Transverse colon (tissue), 4 donors: Measurements from ENCODE around the gene PARN.

Source experiments
- POLR2AphosphoS5 ChIP-seq, 3 donors: sonication (generic); formaldehyde crosslinking; IDR thresholded peaks; one replicate each; pipeline ENCODE4 v1.6.1; 2016; ENCODE audit warnings: antibody characterized with exemption in 3 of 3
- TF ChIP-seq, protein P1 (sequence below), 5 experiments: fragments of 200-600 bp in 3 of 5; fragments of 450-650 bp in 2 of 5; sonication (generic) in 3 of 5; IDR thresholded peaks; 1 replicate in 2 of 5; 2 replicates in 3 of 5; pipeline ENCODE4 v1.5.1; 2016 to 2017; ENCODE audit warnings: antibody characterized with exemption in 5 of 5, inconsistent platforms in 3 of 5, mild to moderate bottlenecking in 2 of 5, moderate library complexity in 1 of 5

GRCh38 chr16:14676633-14677032, 46.6 kb upstream of the PARN start:
- no peak for TF ChIP-seq POLR2AphosphoS5 (IDR thresholded peaks at IDR 0.05)
- TF ChIP-seq, protein P1, sequence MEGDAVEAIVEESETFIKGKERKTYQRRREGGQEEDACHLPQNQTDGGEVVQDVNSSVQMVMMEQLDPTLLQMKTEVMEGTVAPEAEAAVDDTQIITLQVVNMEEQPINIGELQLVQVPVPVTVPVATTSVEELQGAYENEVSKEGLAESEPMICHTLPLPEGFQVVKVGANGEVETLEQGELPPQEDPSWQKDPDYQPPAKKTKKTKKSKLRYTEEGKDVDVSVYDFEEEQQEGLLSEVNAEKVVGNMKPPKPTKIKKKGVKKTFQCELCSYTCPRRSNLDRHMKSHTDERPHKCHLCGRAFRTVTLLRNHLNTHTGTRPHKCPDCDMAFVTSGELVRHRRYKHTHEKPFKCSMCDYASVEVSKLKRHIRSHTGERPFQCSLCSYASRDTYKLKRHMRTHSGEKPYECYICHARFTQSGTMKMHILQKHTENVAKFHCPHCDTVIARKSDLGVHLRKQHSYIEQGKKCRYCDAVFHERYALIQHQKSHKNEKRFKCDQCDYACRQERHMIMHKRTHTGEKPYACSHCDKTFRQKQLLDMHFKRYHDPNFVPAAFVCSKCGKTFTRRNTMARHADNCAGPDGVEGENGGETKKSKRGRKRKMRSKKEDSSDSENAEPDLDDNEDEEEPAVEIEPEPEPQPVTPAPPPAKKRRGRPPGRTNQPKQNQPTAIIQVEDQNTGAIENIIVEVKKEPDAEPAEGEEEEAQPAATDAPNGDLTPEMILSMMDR (IDR thresholded peaks at IDR 0.05): no peak
